SKM-1 (cell line): ENCODE measurements around the gene ZNF35.

Source experiments
- DNase-seq: peaks from one replicate; lab custom pipeline; 2025; ENCODE audit not compliant: unreplicated experiment; lab: John Stamatoyannopoulos, UW

The ZNF35 gene

GRCh38 chr3:44682182-44682896, 33.8 kb downstream of the ZNF35 start:
- DNase-seq, result no peak

- DNase-seq, result no peak
These were observed 36.7 kb downstream of the ZNF35 start for GRCh38 chr3:44685128-44685800.

GRCh38 chr3:44687898-44688297, 39.4 kb downstream of the ZNF35 start:
- no peak for DNase-seq
